KMS-11 (cell line): Measurements from ENCODE around the gene NRGN.

Source experiments
- H2AFZ ChIP-seq: fragments of 200-600 bp; sonication (generic); 2 replicates; pipeline ENCODE4 v1.6.1; 2016; ENCODE audit warnings: antibody characterized with exemption, mixed run types, low read depth
- H3K27ac ChIP-seq: fragments of 200-600 bp; sonication (generic); 2 replicates; pipeline ENCODE4 v1.6.1; 2016; ENCODE audit warnings: mild to moderate bottlenecking, mixed run types
- H3K27me3 ChIP-seq: fragments of 200-600 bp; sonication (generic); 2 replicates; pipeline ENCODE4 v1.6.1; 2017; ENCODE audit warnings: mild to moderate bottlenecking, low read depth, mixed run types, moderate library complexity; ENCODE audit not compliant: insufficient read depth
- H3K36me3 ChIP-seq: fragments of 200-600 bp; sonication (generic); 2 replicates; pipeline ENCODE4 v1.6.1; 2017; ENCODE audit warnings: mild to moderate bottlenecking, mixed run types; ENCODE audit not compliant: insufficient read depth
- H3K4me1 ChIP-seq: fragments of 200-600 bp; sonication (generic); 2 replicates; pipeline ENCODE4 v1.6.1; 2016; ENCODE audit warnings: mild to moderate bottlenecking, low read depth, mixed run types; ENCODE audit not compliant: poor library complexity, severe bottlenecking
- H3K4me2 ChIP-seq: fragments of 200-600 bp; sonication (generic); 2 replicates; pipeline ENCODE4 v1.7.0; 2016; ENCODE audit warnings: mild to moderate bottlenecking, mixed run types
- H3K4me3 ChIP-seq: fragments of 200-600 bp; sonication (generic); IDR thresholded peaks from 2 replicates; pipeline ENCODE4 v1.6.1; 2017; ENCODE audit warnings: low read depth, low read length, mixed read lengths; ENCODE audit not compliant: insufficient read depth
- H3K79me2 ChIP-seq: fragments of 200-600 bp; sonication (generic); 2 replicates; pipeline ENCODE4 v1.6.1; 2016; ENCODE audit warnings: low read depth, mixed run types; ENCODE audit not compliant: insufficient read depth
- H3K9ac ChIP-seq: fragments of 200-600 bp; sonication (generic); 2 replicates; pipeline ENCODE4 v1.6.1; 2016; ENCODE audit warnings: mild to moderate bottlenecking, mixed run types
- H4K20me1 ChIP-seq: fragments of 200-600 bp; sonication (generic); 2 replicates; pipeline ENCODE4 v1.6.1; 2016; ENCODE audit warnings: mild to moderate bottlenecking, mixed run types; ENCODE audit not compliant: insufficient read depth
- CTCF ChIP-seq: fragments of 200-600 bp; sonication (generic); conservative IDR thresholded peaks from 2 replicates; pipeline ENCODE4 v1.6.1; 2017; ENCODE audit warnings: low read depth, mild to moderate bottlenecking, antibody characterized with exemption, low read length, moderate library complexity, mixed read lengths

NRGN gene

GRCh38 chr11:124729571-124729970 lies 10.2 kb upstream of the NRGN start:
- no peak overlapping the region for H3K27ac ChIP-seq
- no peak for TF ChIP-seq CTCF
- no peak overlapping the region for H3K4me3 ChIP-seq
- no peaks in the 10 kb centered on the region for H3K36me3 ChIP-seq
- no peak overlapping the region for H3K9ac ChIP-seq
- H3K79me2 ChIP-seq = no peaks in the 10 kb centered on the region
- H2AFZ ChIP-seq = no peak overlapping the region
- H3K4me2 ChIP-seq = no peak overlapping the region
- H3K4me1 ChIP-seq = no peaks in the 10 kb centered on the region
- H4K20me1 ChIP-seq = no peaks in the 10 kb centered on the region
- no peaks in the 10 kb centered on the region for H3K27me3 ChIP-seq

DNA sequence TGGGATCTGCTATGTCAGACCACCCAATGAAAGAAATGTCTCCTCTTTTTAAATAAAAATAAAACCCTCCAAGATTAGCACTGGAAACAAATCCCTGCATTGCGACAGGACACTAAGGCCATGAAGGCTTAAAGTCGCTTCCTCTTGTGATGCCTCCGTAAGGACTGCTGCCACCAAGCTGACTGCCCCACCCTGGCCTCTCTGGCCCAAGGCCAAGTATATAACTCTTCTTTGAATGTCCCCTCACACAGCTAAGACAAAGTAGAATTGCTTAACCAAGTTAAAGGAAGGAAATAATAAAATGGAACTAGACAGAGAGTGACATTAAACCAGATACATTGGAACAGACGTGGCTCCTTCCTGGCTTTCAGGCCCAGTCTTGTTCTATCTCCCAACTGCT lies 7.5 kb upstream of the NRGN start:
- H3K9ac ChIP-seq = no peak overlapping the region
- no peak overlapping the region for H3K4me2 ChIP-seq
- no peak overlapping the region for H3K4me3 ChIP-seq
- no peak for TF ChIP-seq CTCF
- H2AFZ ChIP-seq = no peak overlapping the region
- no peak overlapping the region for H3K27ac ChIP-seq
- no peaks in the 10 kb centered on the region for H3K4me1 ChIP-seq
- no peaks in the 10 kb centered on the region for H3K79me2 ChIP-seq
- no peaks in the 10 kb centered on the region for H4K20me1 ChIP-seq
- H3K36me3 ChIP-seq = no peaks in the 10 kb centered on the region
- no peaks in the 10 kb centered on the region for H3K27me3 ChIP-seq

DNA sequence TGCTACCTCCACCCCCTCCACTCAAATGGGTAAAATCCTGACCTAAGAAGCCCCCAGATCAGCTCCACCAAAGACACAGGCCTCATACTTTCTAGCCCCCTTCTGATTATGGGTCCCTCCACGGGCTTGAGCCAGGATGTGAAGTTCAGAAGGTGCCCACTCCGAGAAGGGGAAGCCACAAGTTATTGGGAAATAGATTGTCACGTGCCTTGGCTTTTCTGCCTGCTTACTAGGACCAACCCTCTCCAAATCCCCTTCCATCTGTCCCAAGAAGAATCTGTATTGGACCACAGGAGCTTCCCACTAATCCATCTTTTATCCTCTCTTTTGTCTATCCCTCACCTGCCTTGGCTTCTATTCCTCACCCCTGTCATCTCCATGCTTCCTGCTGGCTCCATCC lies 3.0 kb upstream of the NRGN start:
- Histone ChIP-seq H3K27ac (no peak overlapping the region), H3K79me2 (no peaks in the 10 kb centered on the region), H3K36me3 (no peaks in the 10 kb centered on the region), H2AFZ (no peak overlapping the region), H3K4me1 (no peaks in the 10 kb centered on the region), H3K4me3 (no peak overlapping the region), H3K4me2 (no peak overlapping the region), H3K9ac (no peak overlapping the region), H4K20me1 (no peaks in the 10 kb centered on the region), H3K27me3 (no peaks in the 10 kb centered on the region)
- TF ChIP-seq CTCF = no peak

- no peaks in the 10 kb centered on the region for H3K4me1 ChIP-seq
- no peak overlapping the region for H3K9ac ChIP-seq
- no peaks in the 10 kb centered on the region for H3K27me3 ChIP-seq
- no peak overlapping the region for H3K27ac ChIP-seq
- H3K79me2 ChIP-seq = no peaks in the 10 kb centered on the region
- no peak overlapping the region for H3K4me2 ChIP-seq
- no peaks in the 10 kb centered on the region for H3K36me3 ChIP-seq
- no peak overlapping the region for H3K4me3 ChIP-seq
- no peaks in the 10 kb centered on the region for H4K20me1 ChIP-seq
- TF ChIP-seq CTCF = no peak
- H2AFZ ChIP-seq = no peak overlapping the region
These were observed 2.0 kb upstream of the NRGN start for GRCh38 chr11:124737638-124738305.
